Measurements from ENCODE around the gene PLCD1.
"Not testable (repeated sequence)": the region's sequence is repeated elsewhere in the genome, so short reads cannot be mapped to it uniquely, and the experiment has no call there.

Gene PLCD1

DNA sequence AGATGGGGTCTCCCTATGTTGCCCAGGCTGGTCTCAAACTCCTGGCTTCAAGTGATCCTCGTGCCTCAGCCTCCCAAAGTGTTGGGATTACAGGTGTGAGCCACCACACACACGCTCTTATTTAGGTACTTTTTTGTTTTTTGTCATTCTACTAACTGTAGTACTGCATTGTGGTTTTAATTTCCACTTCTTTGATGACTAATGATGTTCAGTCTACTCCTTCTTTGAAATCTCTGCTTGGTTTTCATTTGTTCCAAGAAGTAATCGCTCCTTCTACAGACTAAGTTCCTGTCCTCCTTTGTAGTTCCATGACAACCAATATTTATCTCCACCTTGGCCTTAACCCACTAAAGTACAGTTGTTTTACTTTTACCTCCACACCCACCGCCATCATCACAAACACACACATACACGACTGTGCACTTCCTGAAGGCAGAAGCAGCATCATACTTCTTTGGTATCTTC lies 9.0 kb upstream of the PLCD1 start:
- DNase-seq (ENCODE audit: insufficient read length, low spot score) (no peak), FAIRE-seq (no peak)

- FAIRE-seq = no peak
These were observed 7.5 kb upstream of the PLCD1 start for GRCh38 chr3:38036906-38037305.

DNA sequence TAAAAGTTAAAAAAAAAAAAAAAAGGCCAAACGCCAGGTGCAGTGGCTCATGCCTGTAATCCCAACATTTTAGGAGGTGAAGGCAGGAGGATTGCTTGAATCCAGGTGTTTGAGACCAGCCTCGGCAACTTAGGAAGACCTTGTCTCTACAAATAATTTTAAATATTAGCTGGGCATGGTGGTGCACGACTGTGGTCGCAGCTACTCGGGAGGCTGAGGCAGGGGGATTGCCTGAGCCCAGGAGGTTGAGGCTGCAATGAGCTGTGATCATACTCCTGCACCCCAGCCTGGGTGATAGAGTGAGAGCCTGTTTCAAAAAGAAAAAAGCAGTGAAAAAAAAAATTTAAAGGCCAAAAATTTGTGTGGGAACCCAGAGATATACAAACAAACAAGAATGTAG lies 6.8 kb upstream of the PLCD1 start:
- DNase-seq (ENCODE audit: insufficient read length, low spot score) = no peak
- FAIRE-seq = no peak

More at GRCh38 chr3:38036906-38037305, 7.5 kb upstream of the PLCD1 start:
- DNase-seq (ENCODE audit: insufficient read length, low spot score) = no peak

- FAIRE-seq; DNase-seq (ENCODE audit: insufficient read length, low spot score): not testable (repeated sequence)
These were observed 4.9 kb upstream of the PLCD1 start for GRCh38 chr3:38034335-38034734.

GRCh38 chr3:38033586-38033985 lies 4.1 kb upstream of the PLCD1 start:
- DNase-seq (ENCODE audit: insufficient read length, low spot score); FAIRE-seq: not testable (repeated sequence)

- no peak for FAIRE-seq
- DNase-seq (ENCODE audit: insufficient read length, low spot score) = no peak
These were observed 3.0 kb upstream of the PLCD1 start for GRCh38 chr3:38032328-38032865.

DNA sequence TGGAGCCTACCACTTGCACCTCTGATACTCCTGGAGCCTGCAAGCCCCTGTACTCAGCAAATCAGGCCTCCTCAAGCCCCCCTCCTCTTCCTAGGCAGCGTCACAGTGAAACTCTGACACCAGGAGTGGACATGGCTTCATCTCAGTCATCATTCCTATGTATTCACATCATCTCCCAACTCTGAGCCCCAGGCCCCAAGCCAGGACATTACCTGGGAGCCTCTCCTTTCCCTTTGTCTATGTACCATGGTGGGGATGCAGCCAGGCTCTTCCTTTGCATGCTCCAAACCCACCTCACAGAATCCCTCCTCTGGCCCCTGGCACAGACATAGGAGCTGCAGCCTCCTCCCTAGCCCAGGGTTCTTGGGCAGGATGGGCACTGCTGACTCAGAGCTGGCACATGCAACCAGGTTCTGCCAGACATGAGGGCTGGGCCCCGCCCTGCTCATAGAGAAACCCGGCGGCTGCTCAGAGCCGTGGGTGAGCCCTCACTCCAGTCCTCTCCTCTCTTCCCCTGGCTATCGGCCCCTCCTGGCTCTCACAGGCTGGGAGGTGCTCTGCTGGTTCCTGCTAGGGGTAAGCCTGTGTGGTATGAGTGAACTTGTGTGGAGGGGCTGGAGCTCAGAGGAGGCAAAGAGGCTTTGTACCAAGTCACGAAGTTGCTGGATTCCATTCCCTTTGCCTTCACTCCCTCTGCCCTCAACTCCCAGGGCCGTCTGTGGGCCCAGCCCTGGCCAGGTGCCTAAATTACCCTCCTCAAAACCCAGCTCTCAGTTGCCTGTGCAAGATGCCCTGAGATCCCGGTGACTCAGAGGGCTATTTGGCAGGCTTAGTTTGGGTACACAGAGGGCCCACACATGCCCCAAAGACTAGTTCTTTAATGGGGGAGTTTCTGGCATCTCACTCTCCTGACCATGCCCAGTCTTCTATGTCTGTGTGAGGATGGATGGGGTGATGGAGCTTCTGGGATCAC lies 1.9 kb upstream of the PLCD1 start:
- FAIRE-seq (no peak), DNase-seq (ENCODE audit: insufficient read length, low spot score) (no peak)

DNA sequence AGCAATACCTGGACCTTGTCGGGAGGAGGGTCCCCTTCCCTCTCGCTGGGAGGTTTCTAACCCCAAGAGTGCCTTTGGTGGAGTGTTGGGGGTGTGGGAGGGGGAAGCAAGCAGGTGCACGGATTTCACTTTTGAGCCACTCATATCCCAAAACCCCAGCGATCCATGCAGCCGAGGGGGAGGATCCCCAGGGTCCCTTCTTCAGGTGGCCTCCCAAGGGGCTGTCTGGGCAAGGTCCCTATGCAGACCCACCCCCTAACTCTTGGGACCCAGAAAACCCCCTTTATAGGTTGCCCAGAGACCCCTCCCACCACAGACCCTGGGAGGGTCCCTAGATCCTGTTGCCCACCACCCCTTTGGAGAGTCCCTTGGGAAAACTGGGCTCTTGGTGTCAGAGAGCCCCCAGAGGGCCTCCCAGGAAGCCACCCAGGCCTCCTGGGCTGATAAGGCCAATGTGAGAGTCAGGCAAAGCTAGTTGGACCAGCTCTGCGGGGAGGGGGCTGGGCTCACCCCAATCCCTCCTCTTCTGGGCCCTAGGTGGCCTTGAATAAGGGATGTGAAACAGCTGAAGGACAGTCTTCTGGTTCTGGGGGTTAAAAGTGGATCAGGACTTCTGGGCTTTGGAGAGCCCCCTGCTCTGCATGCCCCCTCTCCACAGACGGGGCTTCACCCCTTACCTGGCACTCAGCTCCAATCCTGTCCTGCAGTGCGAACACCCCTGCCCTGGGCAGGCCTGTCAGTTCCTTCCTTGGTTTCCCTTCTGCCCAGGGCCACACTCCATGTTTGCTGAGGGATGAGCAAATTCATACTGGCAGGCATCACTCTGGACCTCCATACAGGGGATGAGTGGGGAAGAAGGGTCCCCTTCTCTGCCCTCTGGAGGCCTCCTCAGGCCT lies 932 bp upstream of the PLCD1 start:
- FAIRE-seq (no peak), DNase-seq (ENCODE audit: insufficient read length, low spot score) (no peak)

DNA sequence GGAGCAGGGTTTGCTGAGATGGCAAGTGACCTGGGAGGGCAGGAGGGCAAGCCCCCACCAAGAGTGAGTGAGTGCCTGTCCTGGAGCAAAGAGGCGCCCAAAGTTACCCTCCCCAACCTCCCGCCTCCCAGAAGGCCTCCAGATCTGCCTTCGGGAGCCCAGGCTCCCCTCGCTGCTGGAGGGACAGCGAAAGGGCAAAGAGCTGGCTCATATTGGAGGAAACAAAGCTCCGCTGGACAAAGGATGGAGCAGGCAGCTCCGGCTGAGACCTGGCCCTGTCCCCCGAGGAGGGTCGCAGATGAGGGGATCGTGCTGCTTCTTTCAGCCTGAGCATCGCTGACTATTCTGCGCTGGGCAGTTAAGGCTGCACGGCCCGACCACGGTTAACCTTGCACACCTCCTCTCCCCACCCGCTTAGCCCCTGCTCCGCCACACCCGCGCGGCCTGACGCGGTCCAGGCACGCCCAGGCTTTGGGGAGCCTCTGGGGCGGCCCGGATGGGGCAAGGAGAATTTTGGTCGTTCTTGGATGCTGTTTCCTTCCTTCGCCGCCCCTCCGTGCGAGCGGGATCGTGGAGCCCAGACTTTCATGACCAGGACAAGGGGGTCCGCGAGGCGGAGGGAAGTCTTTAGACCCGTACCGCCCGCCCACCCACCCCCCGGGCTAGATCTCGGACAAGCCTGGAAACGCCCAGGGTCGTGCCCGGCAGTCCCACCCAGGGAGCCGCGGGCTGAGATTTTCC lies 651 bp downstream of the PLCD1 start:
- FAIRE-seq (no peak), DNase-seq (ENCODE audit: insufficient read length, low spot score) (no peak)

DNA sequence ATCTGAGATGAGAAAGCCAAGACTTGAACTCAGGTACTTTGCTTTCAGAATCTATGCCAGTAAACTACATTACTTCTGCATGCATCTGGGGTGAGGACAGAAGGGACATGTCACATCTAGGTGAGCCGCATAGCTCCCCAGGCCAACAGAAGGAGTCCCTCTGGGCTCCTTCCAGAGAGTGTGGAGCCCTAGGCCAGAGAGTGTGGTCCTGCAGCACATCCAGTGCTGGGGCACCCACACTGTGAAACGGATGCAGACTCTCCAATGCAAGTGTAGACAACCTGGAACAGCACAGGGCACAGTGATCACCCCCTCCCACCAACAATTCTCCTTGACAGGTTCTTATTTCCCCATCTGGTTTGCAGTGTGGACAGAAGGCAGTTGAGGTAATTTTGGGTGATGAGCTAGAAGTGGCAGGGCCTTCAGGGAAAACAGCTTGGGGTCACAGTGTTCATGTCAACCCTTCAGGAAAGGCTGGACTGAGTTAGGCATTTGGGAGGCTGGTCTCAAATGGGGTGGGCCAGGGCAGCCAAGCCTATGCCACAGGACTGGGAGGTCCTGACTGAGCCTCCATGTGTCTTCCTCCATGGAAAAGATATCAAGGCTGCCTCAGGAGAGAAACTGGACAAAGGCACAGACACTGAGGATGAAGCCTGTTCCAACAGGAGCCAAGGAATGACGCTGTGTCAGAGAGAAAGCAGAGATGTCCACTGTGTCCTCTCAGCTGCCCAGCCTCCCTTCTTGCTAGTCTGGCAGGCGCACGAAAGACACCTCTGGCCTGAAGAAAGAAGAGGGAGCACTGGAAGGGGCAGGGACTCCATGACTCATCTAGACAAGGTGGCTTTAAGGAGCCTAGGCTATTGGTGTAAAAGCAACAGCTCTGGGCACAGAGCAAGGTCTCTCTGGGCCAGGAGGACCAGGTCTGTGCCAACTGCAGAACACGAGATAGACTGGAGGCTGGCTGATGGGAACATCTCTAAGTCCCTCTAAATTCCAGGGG lies 1.7 kb downstream of the PLCD1 start:
- DNase-seq (ENCODE audit: insufficient read length, low spot score) (no peak), FAIRE-seq (no peak)

- DNase-seq (ENCODE audit: insufficient read length, low spot score) = no peak
- FAIRE-seq = no peak
These were observed 2.6 kb downstream of the PLCD1 start for GRCh38 chr3:38026856-38027255.

DNA sequence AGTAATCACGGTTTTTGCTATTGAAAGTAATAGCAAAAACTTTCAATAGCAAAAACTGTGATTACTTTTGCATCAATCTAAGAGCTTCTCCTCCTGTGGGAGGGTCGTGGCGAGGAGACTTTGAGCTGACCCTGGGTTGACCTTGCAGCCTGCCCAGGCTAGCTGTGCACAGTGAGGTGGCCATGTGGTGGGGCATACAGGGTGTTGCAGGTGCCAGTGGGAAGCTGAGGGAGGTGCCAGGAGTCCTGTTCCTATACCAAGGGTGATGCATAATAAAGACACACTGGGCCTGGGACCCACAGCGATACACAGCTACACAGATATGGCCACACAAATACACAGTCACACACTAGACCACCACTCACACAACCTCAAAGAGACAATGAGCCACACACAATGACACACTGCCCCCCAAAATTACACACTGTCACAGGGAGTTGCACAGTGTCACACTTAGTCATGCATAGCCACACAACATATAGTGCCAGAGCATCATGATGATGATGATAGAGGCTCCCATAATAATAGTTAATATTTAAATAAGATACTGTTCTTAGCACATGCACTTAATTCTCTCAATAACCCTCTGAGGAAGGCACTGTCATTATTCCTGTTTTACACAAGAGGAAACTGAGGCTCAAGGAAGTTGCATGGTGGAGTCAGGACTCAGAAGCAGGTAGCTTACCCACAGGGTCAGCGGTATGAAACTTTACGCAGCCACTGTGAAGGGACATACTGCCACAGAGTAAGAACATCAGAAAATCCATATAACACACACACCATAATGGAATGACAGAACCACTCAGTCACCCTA lies 6.3 kb downstream of the PLCD1 start:
- no peak for DNase-seq (ENCODE audit: insufficient read length, low spot score)
- no peak for FAIRE-seq

DNA sequence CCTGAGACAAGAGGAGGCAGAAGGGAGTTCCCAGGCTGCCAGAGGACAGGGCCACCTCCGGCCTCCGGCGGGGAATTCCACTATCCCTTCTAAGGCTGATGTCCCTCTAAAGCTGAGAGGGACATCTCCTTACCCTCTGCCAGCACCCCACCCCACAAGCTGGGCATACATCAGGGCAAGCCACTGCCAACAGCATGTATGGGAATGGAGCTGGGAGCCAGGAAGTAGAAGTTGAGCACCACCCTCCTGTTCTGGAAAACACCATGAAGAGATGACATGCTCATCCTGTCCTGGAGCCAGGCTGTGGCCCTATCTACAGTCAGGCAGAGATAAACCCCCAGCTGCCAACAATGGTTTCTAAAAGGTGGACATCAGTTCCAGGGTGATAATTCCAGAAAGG lies 7.1 kb downstream of the PLCD1 start:
- FAIRE-seq = no peak
- no peak for DNase-seq (ENCODE audit: insufficient read length, low spot score)

DNA sequence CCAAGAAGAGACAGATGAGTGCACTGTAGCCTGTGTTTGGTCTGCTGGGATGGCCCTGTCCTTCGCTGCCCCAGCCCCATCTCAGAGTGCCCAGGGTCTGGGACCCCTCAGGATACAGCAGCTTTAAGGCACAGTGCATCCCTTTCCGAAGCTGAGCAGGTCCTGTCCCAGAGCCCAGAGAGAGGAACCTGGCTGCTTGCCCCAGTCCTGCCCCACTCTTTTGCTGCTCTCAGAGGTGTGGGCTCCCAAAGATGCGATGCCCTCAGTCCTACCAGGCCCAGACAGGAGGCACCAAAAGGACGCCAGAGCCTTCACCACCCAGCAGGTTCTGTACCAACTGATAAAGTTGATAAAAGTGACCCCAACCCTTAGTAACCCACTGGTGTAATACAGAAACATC lies 8.2 kb downstream of the PLCD1 start:
- DNase-seq (ENCODE audit: insufficient read length, low spot score) (no peak), FAIRE-seq (no peak)

DNA sequence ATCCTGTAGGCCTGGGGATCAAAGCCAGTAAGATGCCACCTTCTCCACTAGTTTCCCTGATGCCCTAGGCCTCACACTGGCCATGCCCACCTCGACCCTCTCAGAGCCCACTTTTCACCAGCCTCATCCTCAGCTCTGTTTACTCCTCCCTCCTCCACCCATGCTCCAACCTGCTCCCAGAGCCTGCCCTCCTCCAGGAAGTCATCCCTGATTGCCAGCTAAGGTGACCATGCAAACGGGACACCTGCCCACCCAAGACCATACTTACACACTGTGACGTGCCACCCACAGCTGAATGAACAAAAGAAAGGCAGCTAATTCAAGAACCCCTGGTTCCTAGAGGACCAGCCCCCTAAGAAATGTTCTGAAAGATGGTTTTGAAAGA lies 9.1 kb downstream of the PLCD1 start:
- DNase-seq (ENCODE audit: insufficient read length, low spot score) (no peak), FAIRE-seq (no peak)

- no peak for FAIRE-seq
- DNase-seq (ENCODE audit: insufficient read length, low spot score) = no peak
These were observed 9.6 kb downstream of the PLCD1 start for GRCh38 chr3:38019658-38020341.

- DNase-seq (ENCODE audit: insufficient read length, low spot score) (no peak), FAIRE-seq (no peak)
These were observed 10.9 kb downstream of the PLCD1 start for GRCh38 chr3:38018296-38019266.
